GM18951 (cell line): ENCODE data around the gene ZNF598.
"Not testable (repeated sequence)": the region's sequence is repeated elsewhere in the genome, so short reads cannot be mapped to it uniquely, and the experiment has no call there.

Experiments used
- POLR2A ChIP-seq: IDR thresholded peaks from 4 replicates; pipeline ENCODE4 v1.6.1; 2011; ENCODE audit warnings: mild to moderate bottlenecking; ENCODE audit not compliant: insufficient read length, insufficient read depth; ENCODE audit errors: extremely low read depth
- in situ Hi-C: fragments of 300-500 bp; cut with MboI; formaldehyde crosslinking; loops from one replicate; pipeline ENCODE4 v1.12.0; 2022; ENCODE audit warnings: low sequenced_read_pairs, mixed read lengths, inconsistent platforms; ENCODE audit not compliant: unreplicated experiment

The ZNF598 gene

DNA sequence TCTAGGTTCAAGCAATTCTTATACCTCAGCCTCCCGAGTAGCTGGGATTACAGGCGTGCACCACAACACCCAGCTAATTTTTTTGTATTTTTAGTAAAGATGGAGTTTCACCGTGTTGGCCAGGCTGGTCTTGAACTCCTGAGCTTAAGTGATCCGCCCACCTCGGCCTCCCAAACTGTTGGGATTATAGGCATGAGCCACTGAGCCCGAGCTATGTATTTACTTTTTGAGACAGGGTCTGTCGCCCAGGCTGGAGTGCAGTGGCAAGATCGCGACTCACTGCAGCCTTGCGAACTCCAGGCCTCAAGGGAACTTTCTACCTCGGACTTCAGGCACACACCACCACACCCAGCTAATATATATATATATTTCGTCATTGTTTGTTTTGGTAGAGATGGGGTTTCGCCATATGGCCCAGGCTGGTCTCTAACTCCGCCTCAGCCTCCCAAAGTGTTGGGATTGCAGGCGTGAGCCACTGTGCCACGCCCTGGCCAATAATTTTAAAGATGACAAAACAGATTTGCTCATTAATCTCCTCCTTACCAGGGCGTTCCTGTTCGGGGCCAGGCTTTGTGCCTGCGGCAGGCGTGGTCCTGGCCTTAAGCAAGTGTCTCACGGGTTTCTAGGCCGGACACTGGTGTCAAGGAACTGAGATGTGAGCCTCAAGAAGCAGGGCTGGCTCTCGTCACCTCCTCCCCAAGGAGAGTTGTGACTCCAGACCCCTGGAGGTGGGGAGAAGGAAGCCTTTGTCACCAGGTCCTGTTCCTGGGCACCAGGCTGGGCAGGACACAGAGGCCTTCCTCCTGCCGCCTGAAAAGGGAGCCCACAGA, 5.7 kb upstream of the ZNF598 start:
- in situ Hi-C loops: no loop called here
- no peak for TF ChIP-seq POLR2A

DNA sequence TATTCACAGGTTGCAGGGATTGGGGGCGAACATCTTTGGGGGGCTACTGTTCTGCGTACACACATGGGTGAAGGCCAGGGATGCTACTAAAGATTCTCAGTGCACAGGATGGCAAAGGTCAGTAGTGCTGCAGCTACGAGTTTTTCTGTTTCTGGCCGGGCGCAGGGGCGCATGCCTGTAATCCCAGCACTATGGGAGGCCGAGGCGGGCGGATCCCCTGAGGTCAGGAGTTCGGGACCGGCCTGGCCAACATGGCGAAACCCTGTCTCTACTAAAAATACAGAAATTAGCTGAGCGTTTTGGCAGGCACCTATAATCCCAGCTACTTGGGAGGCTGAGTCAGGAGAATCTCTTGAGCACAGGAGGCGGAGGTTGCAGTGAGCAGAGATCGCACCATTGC, 3.9 kb upstream of the ZNF598 start:
- no peak for TF ChIP-seq POLR2A
- in situ Hi-C loops: no loop called here

DNA sequence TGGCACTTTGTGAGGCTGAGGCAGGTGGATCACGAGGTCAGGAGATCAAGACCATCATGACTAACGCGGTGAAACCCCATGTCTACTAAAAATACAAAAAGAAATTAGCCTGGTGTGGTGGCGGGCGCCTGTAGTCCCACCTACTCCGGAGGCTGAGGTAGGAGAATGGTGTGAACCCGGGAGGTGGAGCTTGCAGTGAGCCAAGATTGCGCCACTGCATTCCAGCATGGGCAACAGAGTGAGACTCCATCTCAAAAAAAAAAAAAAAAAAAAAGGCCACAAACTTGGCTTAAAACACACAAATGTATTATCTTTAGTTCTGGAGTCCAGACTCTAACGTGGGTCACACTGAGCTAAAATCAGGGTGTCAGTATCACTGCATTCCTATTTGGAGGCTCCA, 2.1 kb upstream of the ZNF598 start:
- in situ Hi-C loops: not testable (repeated sequence)

DNA sequence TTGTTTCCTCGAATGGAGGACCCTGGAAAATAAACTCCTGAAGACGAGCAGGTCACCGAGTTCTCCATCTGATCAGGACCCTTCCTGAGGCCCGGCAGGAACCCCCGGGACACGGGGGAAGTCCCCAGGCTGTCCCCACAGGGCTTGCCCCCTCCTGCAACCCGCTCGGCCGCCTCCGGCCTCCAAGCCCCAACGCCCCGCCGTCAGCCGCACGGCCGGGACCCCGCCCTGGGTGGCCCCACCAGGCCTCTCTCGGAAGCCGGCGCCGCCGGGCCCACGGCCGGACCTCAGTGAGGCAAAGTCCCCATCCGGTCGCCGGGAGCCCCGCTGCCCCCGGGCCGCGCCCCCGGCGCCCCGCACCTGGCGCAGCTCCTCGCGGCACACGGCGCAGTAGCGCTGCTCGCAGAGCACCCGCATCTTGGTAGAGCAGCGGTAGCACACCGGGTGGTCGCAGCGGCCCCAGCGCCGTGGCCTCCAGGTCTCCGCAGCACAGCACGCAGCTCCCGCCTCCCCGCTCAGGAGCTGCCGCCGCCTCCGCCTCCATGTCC, 383 bp downstream of the ZNF598 start:
- in situ Hi-C loops: no loop called here
- no peak for TF ChIP-seq POLR2A

DNA sequence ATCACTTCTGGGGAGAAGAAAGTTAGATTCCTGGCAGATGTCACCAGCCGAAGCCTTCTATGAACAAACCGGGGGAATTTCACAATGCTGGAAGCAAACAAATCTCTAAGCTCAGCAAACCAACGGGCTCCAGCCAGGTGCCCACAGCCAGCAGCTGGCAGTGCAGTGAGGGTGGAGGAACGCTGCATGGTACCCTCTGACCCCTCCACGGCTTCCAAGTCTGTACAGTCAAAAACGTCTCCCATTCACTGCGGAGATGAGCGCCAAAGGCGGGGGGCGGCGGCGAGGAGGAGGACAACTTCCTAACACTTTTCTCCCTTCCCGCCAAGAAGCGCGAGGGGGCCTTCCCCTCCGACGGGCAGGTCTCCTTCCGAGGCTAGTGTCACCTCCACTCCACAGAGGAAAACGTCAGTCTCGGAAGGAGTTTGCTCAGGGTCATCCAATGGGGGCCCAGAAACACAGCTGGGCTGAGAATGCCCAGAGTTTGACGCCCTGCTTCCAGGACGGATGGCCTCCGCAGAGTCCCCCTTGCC, 924 bp downstream of the ZNF598 start:
- TF ChIP-seq POLR2A: no peak
- in situ Hi-C loops: no loop called here

DNA sequence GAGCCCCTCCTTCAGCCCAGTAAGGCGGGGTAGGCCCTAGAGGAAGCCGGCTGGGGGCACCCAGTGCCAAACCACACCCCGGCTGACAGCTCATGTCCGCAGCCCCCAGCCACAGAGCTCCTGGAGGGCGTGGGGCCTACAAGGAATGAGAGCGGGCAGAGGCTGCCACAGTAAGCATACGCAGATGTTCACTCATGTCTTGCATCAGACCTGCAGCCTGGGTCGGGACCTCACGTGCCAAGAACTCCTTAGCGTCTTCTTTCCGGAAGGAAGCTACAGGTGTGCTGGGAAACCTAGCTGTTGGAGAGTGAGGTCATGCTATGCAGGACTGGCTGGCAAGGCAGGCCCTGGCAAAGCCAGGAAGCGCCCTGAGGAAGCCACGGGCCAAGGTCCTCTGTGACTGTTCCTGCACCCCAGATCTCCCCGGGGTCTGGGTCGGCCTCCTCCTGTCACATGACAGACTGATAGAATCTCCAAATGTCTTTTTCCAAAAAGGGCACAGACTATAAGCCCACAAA, 1.6 kb downstream of the ZNF598 start:
- no peak for TF ChIP-seq POLR2A
- in situ Hi-C loops: no loop called here

DNA sequence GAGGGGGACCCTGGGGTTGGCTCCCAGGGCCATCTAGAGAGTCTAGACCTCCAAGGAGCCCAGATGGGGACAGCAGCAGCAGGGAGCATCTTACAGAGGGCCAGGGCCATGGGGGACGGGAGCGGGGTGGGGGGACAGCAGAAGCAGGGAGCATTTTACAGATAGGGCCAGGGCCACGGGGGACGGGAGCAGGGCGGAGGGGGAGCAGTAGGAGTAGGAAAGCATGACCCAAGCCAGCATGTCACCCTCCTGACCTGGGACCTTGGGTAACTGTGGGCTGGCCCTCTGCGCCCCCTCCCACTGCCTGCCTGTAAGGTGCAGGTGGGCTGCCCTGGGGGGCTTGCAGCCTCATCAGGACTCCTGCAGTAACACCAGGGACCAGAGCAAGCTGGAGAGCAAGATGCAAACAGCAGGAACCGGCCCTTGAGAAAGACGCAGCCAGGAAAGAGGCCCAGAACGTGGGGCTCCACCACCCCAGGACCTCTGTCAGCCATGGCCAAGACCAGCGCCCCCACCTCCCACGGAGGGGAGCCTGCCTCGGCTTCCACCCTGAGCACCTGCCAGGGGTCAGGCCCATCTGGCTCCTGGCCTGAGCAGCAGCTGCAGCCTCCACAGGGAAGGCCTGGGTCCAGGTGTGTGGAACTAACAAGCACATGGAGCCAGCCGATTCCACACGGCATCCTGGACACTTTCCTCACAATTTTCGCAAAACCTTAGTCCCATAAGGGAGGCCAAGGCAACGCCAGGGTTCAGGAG, 2.4 kb downstream of the ZNF598 start:
- in situ Hi-C loops: no loop called here
- no peak for TF ChIP-seq POLR2A

DNA sequence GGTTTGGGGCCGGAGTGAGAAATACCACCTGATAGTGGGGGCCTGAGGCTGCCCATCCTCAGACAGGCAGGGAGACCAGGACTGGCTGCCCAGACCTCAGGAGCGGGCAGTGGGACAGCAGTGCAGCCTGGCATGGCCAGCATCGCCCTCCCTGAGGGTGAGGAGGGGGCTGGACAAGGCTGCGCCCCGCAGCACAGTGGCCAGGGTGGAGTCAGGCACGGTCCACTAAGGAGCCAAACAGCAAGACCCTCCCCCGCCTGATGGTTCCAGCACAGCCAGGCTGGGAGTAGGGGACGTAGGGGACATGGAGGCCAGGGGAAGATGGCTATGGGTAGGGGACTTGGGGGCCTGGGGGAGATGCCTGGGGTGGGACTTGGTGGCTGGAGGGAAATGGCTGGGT, 3.3 kb downstream of the ZNF598 start:
- in situ Hi-C loops: no loop called here
- no peak for TF ChIP-seq POLR2A

DNA sequence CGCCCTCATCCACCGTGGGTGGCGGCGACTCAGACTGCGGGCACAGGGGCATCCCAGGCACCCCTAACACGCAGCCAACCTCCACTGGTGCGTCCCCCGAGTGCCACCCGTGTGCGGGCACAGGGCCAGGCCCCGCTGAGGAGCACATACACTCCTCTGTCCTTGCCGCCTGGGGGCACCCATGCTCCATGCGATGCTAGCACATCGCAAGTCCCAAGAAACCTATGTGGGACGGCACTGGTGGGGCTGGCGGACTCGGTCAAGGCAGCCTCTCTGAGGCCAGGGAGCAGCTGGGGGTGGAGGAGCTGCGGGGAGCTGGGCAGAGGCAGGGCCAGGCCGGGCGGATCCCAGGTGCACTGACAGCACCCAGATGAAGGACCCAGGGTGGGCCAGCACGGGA, 4.0 kb downstream of the ZNF598 start:
- in situ Hi-C loops: no loop called here
- TF ChIP-seq POLR2A: no peak

DNA sequence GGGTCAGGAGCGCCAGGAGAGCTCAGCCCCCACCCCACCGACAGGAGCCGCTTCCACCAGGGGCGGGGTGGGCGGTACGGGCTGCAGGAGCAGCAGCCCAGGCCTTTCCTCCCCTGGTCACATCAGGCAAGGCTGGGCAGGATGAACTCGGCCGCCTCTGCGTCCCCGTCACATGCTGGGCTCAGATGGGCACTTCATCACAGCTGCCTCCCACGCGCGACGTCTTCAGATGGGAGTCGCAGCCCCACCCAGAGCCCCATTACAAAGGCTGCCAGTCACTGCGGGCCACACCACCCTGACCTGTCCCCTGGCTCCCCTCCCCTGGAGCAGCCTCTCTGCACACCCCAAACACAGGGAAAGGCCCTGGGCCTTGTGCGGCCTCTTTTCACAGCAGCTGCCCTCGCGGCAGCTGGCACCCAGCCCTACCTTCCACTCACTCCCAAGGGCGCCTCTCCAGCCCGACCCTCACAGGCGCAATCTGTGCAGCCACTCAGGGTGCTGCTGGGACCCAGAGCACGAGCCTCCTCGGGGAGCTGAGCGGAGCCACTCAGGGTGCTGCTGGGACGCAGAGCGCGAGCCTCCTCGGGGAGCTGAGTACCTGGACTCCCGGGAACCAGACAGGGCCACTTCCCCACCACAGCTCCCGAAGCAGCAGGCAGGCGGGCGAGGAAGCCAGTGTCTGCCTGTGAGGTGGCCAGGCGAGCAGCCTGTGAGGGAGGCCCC, 4.7 kb downstream of the ZNF598 start:
- TF ChIP-seq POLR2A: no peak

DNA sequence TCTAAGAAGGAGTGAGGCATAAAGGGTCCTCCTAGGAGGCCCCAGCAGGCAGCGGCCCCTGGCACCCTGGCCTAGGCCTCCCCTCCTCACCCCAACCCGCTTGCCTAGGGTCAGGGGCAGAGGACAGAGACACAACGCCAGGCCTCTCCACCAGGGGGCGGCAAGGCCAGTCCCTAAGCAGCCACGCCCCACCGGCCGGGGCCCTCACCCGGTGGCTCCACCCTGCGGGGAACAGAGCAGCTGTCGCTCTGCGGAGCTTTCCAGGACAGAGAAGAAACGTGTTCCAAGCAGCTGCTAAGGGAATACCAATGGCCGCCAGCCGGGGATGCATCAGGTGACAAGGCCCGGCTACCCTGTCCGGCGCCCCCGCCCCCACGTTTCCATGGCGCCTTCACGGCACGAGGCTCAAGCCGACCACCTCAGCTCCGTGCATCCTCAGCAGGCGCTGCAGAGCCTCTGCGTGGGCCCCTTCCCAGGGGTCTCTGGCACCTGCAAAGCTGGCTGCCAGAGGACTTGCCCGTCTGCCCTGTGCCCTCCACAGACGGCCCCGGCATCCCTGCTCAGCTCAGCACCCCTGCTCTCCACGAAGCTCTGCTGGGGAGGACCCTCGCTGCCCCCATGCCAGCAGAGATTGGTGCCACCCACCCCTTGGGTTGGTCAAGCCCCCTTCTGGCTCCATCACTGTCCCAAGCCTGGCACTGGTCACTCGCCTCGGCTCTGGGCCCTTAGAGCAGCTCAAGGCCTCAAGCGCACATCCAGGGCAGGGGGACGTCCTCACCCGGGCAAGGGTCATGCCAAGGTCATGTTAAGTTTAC, 5.6 kb downstream of the ZNF598 start:
- in situ Hi-C loops: no loop called here

More for the DNA sequence above, 4.7 kb downstream of the ZNF598 start:
- in situ Hi-C loops: no loop called here

DNA sequence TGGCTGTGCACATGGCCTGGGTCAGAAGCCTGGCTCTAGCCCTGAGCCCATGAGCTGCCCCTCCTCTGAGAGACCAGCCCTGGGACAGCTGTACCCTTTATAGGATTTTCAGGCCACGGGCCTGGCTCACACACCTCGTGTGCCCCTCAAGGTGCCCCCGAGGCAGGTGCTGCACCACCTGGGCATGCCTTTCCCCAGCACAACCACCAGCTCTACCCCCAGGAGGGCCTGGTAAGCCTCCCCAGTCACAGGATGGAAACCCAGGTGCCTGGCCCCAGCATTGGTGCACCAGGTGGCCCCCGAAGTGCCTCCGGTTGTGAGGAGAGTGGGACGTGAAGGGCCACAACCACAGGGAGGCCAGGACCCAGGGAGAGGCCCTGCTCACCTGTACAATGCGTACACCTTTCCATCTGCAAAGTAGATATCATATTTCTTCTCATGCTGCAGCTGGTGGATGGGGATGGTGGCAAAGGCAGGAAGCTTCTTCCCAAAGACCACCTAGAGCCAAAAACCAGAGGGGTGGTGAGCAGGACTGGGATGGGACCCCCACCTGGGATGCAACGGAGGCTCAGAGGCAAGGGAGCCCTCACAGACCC, 6.3 kb downstream of the ZNF598 start:
- TF ChIP-seq POLR2A: no peak
- in situ Hi-C loops: no loop called here

More for the DNA sequence above, 5.6 kb downstream of the ZNF598 start:
- TF ChIP-seq POLR2A: no peak
